Muscle of arm (tissue), 12 donors: ENCODE measurements around the gene RYR2. TPM values are rescaled to one million over a fixed set of nuclear protein-coding genes. Genes with fewer than 3 reads are reported as not detected.
A peak's percentile ranks its signal among the peaks of the same experiment; 100 is the strongest.

Experiments
- DNase-seq: peaks from one replicate; pipeline ENCODE4 v3.0.0-alpha.2; 2013
- polyA plus RNA-seq, 12 donors: library from polyadenylated mRNA; unstranded; fragments of 120-200 nt; gene quantifications; one replicate each; pipeline ENCODE4 v1.2.1, GENCODE V29; 2013; ENCODE audit not compliant: insufficient read length in 12 of 12

The RYR2 gene
- polyA plus RNA-seq, 12 donors: 1.9 to 4.7 (median 3.5) TPM; not detected in 1

- DNase-seq: no peak
Measured at GRCh38 chr1:237556911-237557310, 514.9 kb downstream of the RYR2 start.

GRCh38 chr1:237562242-237562823, 520.3 kb downstream of the RYR2 start:
- DNase-seq: peak; percentile 60

- DNase-seq: no peak
Measured at GRCh38 chr1:237565236-237565635, 523.3 kb downstream of the RYR2 start.

- no peak for DNase-seq
Measured at GRCh38 chr1:237566581-237566980, 524.6 kb downstream of the RYR2 start.

GRCh38 chr1:237568955-237569354, 527.0 kb downstream of the RYR2 start:
- no peak for DNase-seq

GRCh38 chr1:237570530-237570929, 528.5 kb downstream of the RYR2 start:
- DNase-seq: no peak

GRCh38 chr1:237574536-237574935, 532.6 kb downstream of the RYR2 start:
- no peak for DNase-seq

GRCh38 chr1:237578540-237578939, 536.6 kb downstream of the RYR2 start:
- DNase-seq: no peak

GRCh38 chr1:237580726-237581125, 538.7 kb downstream of the RYR2 start:
- no peak for DNase-seq

- no peak for DNase-seq
Measured at GRCh38 chr1:237583270-237583669, 541.3 kb downstream of the RYR2 start.

GRCh38 chr1:237583756-237584155, 541.8 kb downstream of the RYR2 start:
- DNase-seq: no peak

- DNase-seq: no peak
Measured at GRCh38 chr1:237590386-237590785, 548.4 kb downstream of the RYR2 start.

- no peak for DNase-seq
Measured at GRCh38 chr1:237591353-237591752, 549.4 kb downstream of the RYR2 start.

- DNase-seq: peak; percentile 35
Measured at GRCh38 chr1:237603036-237603568, 561.1 kb downstream of the RYR2 start.

GRCh38 chr1:237608433-237608832, 566.4 kb downstream of the RYR2 start:
- DNase-seq: no peak

- no peak for DNase-seq
Measured at GRCh38 chr1:237610157-237610556, 568.2 kb downstream of the RYR2 start.

- no peak for DNase-seq
Measured at GRCh38 chr1:237613984-237614383, 572.0 kb downstream of the RYR2 start.

GRCh38 chr1:237619553-237619952, 577.6 kb downstream of the RYR2 start:
- DNase-seq: no peak

- no peak for DNase-seq
Measured at GRCh38 chr1:237634922-237635321, 592.9 kb downstream of the RYR2 start.

GRCh38 chr1:237638555-237638954, 596.6 kb downstream of the RYR2 start:
- DNase-seq: no peak

GRCh38 chr1:237640011-237640671, 598.2 kb downstream of the RYR2 start:
- DNase-seq: no peak

- DNase-seq: no peak
Measured at GRCh38 chr1:237640966-237641365, 599.0 kb downstream of the RYR2 start.

- no peak for DNase-seq
Measured at GRCh38 chr1:237650809-237651208, 608.8 kb downstream of the RYR2 start.

- no peak for DNase-seq
Measured at GRCh38 chr1:237655778-237656177, 613.8 kb downstream of the RYR2 start.
